ENCODE results near the gene AGPAT4.

Gene AGPAT4

DNA sequence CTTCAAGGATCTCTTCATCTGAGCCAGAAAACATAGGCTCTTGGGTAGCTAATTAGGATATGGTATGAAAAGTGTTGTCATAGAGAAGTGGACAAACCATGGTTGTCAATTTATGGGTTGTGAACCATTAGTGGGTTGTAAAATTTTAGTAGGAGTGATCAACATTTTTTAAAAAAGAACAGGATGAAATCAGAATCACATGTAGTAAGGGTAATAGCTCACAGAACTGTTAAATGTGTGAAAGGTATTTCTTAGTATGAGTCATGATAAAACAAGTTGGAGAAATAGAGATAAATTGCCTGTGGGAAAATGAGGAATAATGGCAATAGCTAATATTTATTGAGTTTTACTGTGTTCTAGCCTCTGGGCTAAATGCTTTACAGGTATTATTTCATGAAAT lies 168.9 kb downstream of the AGPAT4 start:
- H2BK15ac ChIP-seq (ENCODE audit: low read length) = no peak overlapping the region
- no peak overlapping the region for H2AK5ac ChIP-seq (ENCODE audit: low read depth, low read length)
- no peak overlapping the region for H2BK120ac ChIP-seq (ENCODE audit: low read depth, low read length)
- no peak overlapping the region for H2BK12ac ChIP-seq (ENCODE audit: low read length)
- no peak overlapping the region for H2BK5ac ChIP-seq (ENCODE audit: low read length)
- H3K4ac ChIP-seq (ENCODE audit: low read length) = no peak overlapping the region
- H3K4me1 ChIP-seq (ENCODE audit: control insufficient read depth in 2 of 2, insufficient read depth in 1 of 2, low read depth in 1 of 2, low read length in 2 of 2) = no peaks in the 10 kb centered on the region
- H3K4me2 ChIP-seq (ENCODE audit: insufficient read depth, low read length, poor library complexity, severe bottlenecking) = no peak overlapping the region
- no peak overlapping the region for H3K27ac ChIP-seq (replicated peaks; ENCODE audit: low read length)
- peaks cover 0 to 2% of the 10 kb centered on the region in 2 donors for H3K9me3 ChIP-seq (replicated peaks in 1 of 2; ENCODE audit: control insufficient read depth in 2 of 2, insufficient read depth in 1 of 2, low read depth in 1 of 2, low read length in 2 of 2)
- no peak overlapping the region for H4K8ac ChIP-seq (ENCODE audit: low read depth, low read length)
- no peak overlapping the region for H3K18ac ChIP-seq (ENCODE audit: low read length)
- no peak overlapping the region for H3K14ac ChIP-seq (ENCODE audit: low read length)
- H2AFZ ChIP-seq (ENCODE audit: low read length) = no peak overlapping the region
- H3K27me3 ChIP-seq (ENCODE audit: control insufficient read depth in 3 of 3, insufficient read depth in 3 of 3, low read depth in 1 of 3, low read length in 3 of 3) = no peaks in the 10 kb centered on the region
- no peak overlapping the region for H3K4me3 ChIP-seq (ENCODE audit: low read length in 2 of 2)
- peaks cover 4% of the 10 kb centered on the region for H3K79me1 ChIP-seq (ENCODE audit: low read depth, low read length)
- no peak overlapping the region for H3K9ac ChIP-seq (ENCODE audit: low read depth, low read length, poor library complexity)
- H4K91ac ChIP-seq (ENCODE audit: low read depth, low read length, poor library complexity) = no peak overlapping the region
- H3K23ac ChIP-seq (ENCODE audit: low read depth, low read length, poor library complexity) = no peak overlapping the region
- peaks cover 35 to 99% of the 10 kb centered on the region in 2 donors for H3K36me3 ChIP-seq (replicated peaks in 1 of 2; ENCODE audit: control insufficient read depth in 2 of 2, insufficient read depth in 2 of 2, low read length in 2 of 2)
- no peak for DNase-seq (ENCODE audit: low spot score)

- WGBS, 2 donors (ENCODE audit: extremely low coverage in 2 of 2, insufficient read length in 2 of 2, insufficient replicate concordance in 1 of 2) = no CpG with 5 or more reads among the region's 4 CpGs
- H2BK120ac ChIP-seq (ENCODE audit: low read depth, low read length) = no peak overlapping the region
- no peak overlapping the region for H3K23ac ChIP-seq (ENCODE audit: low read depth, low read length, poor library complexity)
- H2BK5ac ChIP-seq (ENCODE audit: low read length) = no peak overlapping the region
- no peak overlapping the region for H3K14ac ChIP-seq (ENCODE audit: low read length)
- DNase-seq (ENCODE audit: low spot score) = no peak
- H3K9me3 ChIP-seq (replicated peaks in 1 of 2; ENCODE audit: control insufficient read depth in 2 of 2, insufficient read depth in 1 of 2, low read depth in 1 of 2, low read length in 2 of 2) = peaks cover 0 to 2% of the 10 kb centered on the region in 2 donors
- H3K4me3 ChIP-seq (ENCODE audit: low read length in 2 of 2) = no peak overlapping the region
- no peak overlapping the region for H3K9ac ChIP-seq (ENCODE audit: low read depth, low read length, poor library complexity)
- H3K18ac ChIP-seq (ENCODE audit: low read length) = no peak overlapping the region
- no peak overlapping the region for H2BK15ac ChIP-seq (ENCODE audit: low read length)
- peaks cover 4% of the 10 kb centered on the region for H3K79me1 ChIP-seq (ENCODE audit: low read depth, low read length)
- H2AK5ac ChIP-seq (ENCODE audit: low read depth, low read length) = no peak overlapping the region
- no peak overlapping the region for H4K91ac ChIP-seq (ENCODE audit: low read depth, low read length, poor library complexity)
- H3K27ac ChIP-seq (replicated peaks; ENCODE audit: low read length) = no peak overlapping the region
- H4K8ac ChIP-seq (ENCODE audit: low read depth, low read length) = no peak overlapping the region
- H2AFZ ChIP-seq (ENCODE audit: low read length) = no peak overlapping the region
- no peak overlapping the region for H3K4me2 ChIP-seq (ENCODE audit: insufficient read depth, low read length, poor library complexity, severe bottlenecking)
- no peak overlapping the region for H3K4ac ChIP-seq (ENCODE audit: low read length)
- H3K36me3 ChIP-seq (replicated peaks in 1 of 2; ENCODE audit: control insufficient read depth in 2 of 2, insufficient read depth in 2 of 2, low read length in 2 of 2) = peaks cover 29 to 98% of the 10 kb centered on the region in 2 donors
- H3K27me3 ChIP-seq (ENCODE audit: control insufficient read depth in 3 of 3, insufficient read depth in 3 of 3, low read depth in 1 of 3, low read length in 3 of 3) = no peaks in the 10 kb centered on the region
- H3K4me1 ChIP-seq (ENCODE audit: control insufficient read depth in 2 of 2, insufficient read depth in 1 of 2, low read depth in 1 of 2, low read length in 2 of 2) = no peaks in the 10 kb centered on the region
- H2BK12ac ChIP-seq (ENCODE audit: low read length) = no peak overlapping the region
Measured at GRCh38 chr6:161103475-161103874, 170.4 kb downstream of the AGPAT4 start.

- Histone ChIP-seq H3K79me1 (ENCODE audit: low read depth, low read length) (no peaks in the 10 kb centered on the region), H3K14ac (ENCODE audit: low read length) (no peak overlapping the region), H4K8ac (ENCODE audit: low read depth, low read length) (no peak overlapping the region), H3K4ac (ENCODE audit: low read length) (no peak overlapping the region), H4K91ac (ENCODE audit: low read depth, low read length, poor library complexity) (no peak overlapping the region), H2AK5ac (ENCODE audit: low read depth, low read length) (no peak overlapping the region), H3K4me3 (ENCODE audit: low read length in 2 of 2) (no peak overlapping the region), H3K36me3 (replicated peaks in 1 of 2; ENCODE audit: control insufficient read depth in 2 of 2, insufficient read depth in 2 of 2, low read length in 2 of 2) (peaks cover 24 to 98% of the 10 kb centered on the region in 2 donors), H2BK120ac (ENCODE audit: low read depth, low read length) (no peak overlapping the region), H2AFZ (ENCODE audit: low read length) (no peak overlapping the region), H3K18ac (ENCODE audit: low read length) (no peak overlapping the region), H3K9ac (ENCODE audit: low read depth, low read length, poor library complexity) (no peak overlapping the region), H2BK5ac (ENCODE audit: low read length) (no peak overlapping the region), H2BK15ac (ENCODE audit: low read length) (no peak overlapping the region), H2BK12ac (ENCODE audit: low read length) (no peak overlapping the region), H3K4me2 (ENCODE audit: insufficient read depth, low read length, poor library complexity, severe bottlenecking) (no peak overlapping the region), H3K4me1 (ENCODE audit: control insufficient read depth in 2 of 2, insufficient read depth in 1 of 2, low read depth in 1 of 2, low read length in 2 of 2) (no peaks in the 10 kb centered on the region), H3K27me3 (ENCODE audit: control insufficient read depth in 3 of 3, insufficient read depth in 3 of 3, low read depth in 1 of 3, low read length in 3 of 3) (no peaks in the 10 kb centered on the region), H3K27ac (replicated peaks; ENCODE audit: low read length) (no peak overlapping the region), H3K23ac (ENCODE audit: low read depth, low read length, poor library complexity) (no peak overlapping the region), H3K9me3 (replicated peaks in 1 of 2; ENCODE audit: control insufficient read depth in 2 of 2, insufficient read depth in 1 of 2, low read depth in 1 of 2, low read length in 2 of 2) (no peaks in the 10 kb centered on the region)
- WGBS, 2 donors (ENCODE audit: extremely low coverage in 2 of 2, insufficient read length in 2 of 2, insufficient replicate concordance in 1 of 2) = no CpG with 5 or more reads among the region's 7 CpGs
- DNase-seq (ENCODE audit: low spot score) = peak; percentile 18
Measured at GRCh38 chr6:161101517-161101916, 172.3 kb downstream of the AGPAT4 start.

DNA sequence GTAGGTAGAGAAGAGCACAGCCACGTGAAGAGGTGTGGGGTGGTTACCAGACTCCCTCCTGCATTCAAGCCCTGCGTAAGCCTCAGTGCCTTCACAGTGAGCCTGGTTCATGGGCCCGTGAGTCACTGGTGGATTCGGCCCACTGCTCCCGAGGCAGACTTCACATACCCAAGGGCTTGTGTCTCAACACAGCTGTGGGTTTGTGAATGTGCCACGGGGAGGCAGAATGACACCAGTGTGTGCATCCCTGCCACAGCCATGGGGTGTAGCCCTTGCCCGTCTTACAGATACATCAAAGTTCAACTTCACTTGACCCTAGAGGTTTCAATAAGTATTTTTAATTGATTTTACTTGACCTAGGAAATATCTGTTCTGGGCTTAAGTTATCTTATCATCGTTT lies 173.8 kb downstream of the AGPAT4 start:
- H2AK5ac ChIP-seq (ENCODE audit: low read depth, low read length) = no peak overlapping the region
- H3K4me1 ChIP-seq (ENCODE audit: control insufficient read depth in 2 of 2, insufficient read depth in 1 of 2, low read depth in 1 of 2, low read length in 2 of 2) = no peaks in the 10 kb centered on the region
- H3K36me3 ChIP-seq (replicated peaks in 1 of 2; ENCODE audit: control insufficient read depth in 2 of 2, insufficient read depth in 2 of 2, low read length in 2 of 2) = peaks cover 22 to 98% of the 10 kb centered on the region in 2 donors
- H3K18ac ChIP-seq (ENCODE audit: low read length) = no peak overlapping the region
- H3K9ac ChIP-seq (ENCODE audit: low read depth, low read length, poor library complexity) = no peak overlapping the region
- no peak overlapping the region for H4K8ac ChIP-seq (ENCODE audit: low read depth, low read length)
- no peak overlapping the region for H2BK12ac ChIP-seq (ENCODE audit: low read length)
- H3K4ac ChIP-seq (ENCODE audit: low read length) = no peak overlapping the region
- H3K4me2 ChIP-seq (ENCODE audit: insufficient read depth, low read length, poor library complexity, severe bottlenecking) = no peak overlapping the region
- H3K27ac ChIP-seq (replicated peaks; ENCODE audit: low read length) = no peak overlapping the region
- no peak overlapping the region for H3K23ac ChIP-seq (ENCODE audit: low read depth, low read length, poor library complexity)
- DNase-seq (ENCODE audit: low spot score) = no peak
- H4K91ac ChIP-seq (ENCODE audit: low read depth, low read length, poor library complexity) = no peak overlapping the region
- no peak overlapping the region for H3K14ac ChIP-seq (ENCODE audit: low read length)
- no CpG with 5 or more reads among the region's 8 CpGs for WGBS, 2 donors (ENCODE audit: extremely low coverage in 2 of 2, insufficient read length in 2 of 2, insufficient replicate concordance in 1 of 2)
- no peak overlapping the region for H3K4me3 ChIP-seq (ENCODE audit: low read length in 2 of 2)
- no peak overlapping the region for H2BK120ac ChIP-seq (ENCODE audit: low read depth, low read length)
- H2BK5ac ChIP-seq (ENCODE audit: low read length) = no peak overlapping the region
- no peak overlapping the region for H2AFZ ChIP-seq (ENCODE audit: low read length)
- no peaks in the 10 kb centered on the region for H3K9me3 ChIP-seq (replicated peaks in 1 of 2; ENCODE audit: control insufficient read depth in 2 of 2, insufficient read depth in 1 of 2, low read depth in 1 of 2, low read length in 2 of 2)
- no peaks in the 10 kb centered on the region for H3K27me3 ChIP-seq (ENCODE audit: control insufficient read depth in 3 of 3, insufficient read depth in 3 of 3, low read depth in 1 of 3, low read length in 3 of 3)
- H3K79me1 ChIP-seq (ENCODE audit: low read depth, low read length) = no peaks in the 10 kb centered on the region
- H2BK15ac ChIP-seq (ENCODE audit: low read length) = no peak overlapping the region

Data from neuronal stem cell (in vitro differentiated cells).